Gastroesophageal sphincter (tissue), 4 donors: ENCODE measurements around the gene CDKAL1. TPM values are rescaled to one million over a fixed set of nuclear protein-coding genes. Genes with fewer than 3 reads are reported as not detected.

Source experiments
- ATAC-seq: fragments of 150-250 bp; one replicate; pipeline ENCODE4 v1.9.1; 2016; ENCODE audit warnings: mild to moderate bottlenecking, moderate library complexity
- H3K27ac ChIP-seq, 4 donors: fragments of 200-600 bp; sonication (generic) in 3 of 4; 1 replicate in 3 of 4; 2 replicates in 1 of 4; pipeline ENCODE4 v1.5.1; 2016 to 2019
- H3K27me3 ChIP-seq: fragments of 200-600 bp; sonication (generic); one replicate; pipeline ENCODE4 v1.5.1; 2019
- H3K36me3 ChIP-seq, 2 donors: fragments of 200-600 bp; sonication (generic); one replicate each; pipeline ENCODE4 v1.5.1; 2019; ENCODE audit warnings: control low read depth in 1 of 2
- H3K4me1 ChIP-seq, 3 donors: fragments of 200-600 bp; sonication (generic); 1 replicate in 2 of 3; 2 replicates in 1 of 3; pipeline ENCODE4 v1.5.1; 2016 to 2019; ENCODE audit warnings: control low read depth in 2 of 3
- H3K4me3 ChIP-seq, 2 donors: fragments of 200-600 bp; sonication (generic); one replicate each; pipeline ENCODE4 v1.5.1; 2019; ENCODE audit warnings: mild to moderate bottlenecking in 1 of 2, moderate library complexity in 1 of 2
- H3K9me3 ChIP-seq, 3 donors: fragments of 200-600 bp; sonication (generic); one replicate each; pipeline ENCODE4 v1.5.1; 2017 to 2019; ENCODE audit warnings: control low read depth in 2 of 3
- CTCF ChIP-seq, 4 experiments: fragments of 200-600 bp in 2 of 4; fragments of 450-650 bp in 2 of 4; sonication (generic) in 1 of 4; IDR thresholded peaks; one replicate each; pipeline ENCODE4 v1.5.1; 2017 to 2019; ENCODE audit warnings: antibody characterized with exemption in 4 of 4, mild to moderate bottlenecking in 2 of 4, moderate library complexity in 2 of 4
- EP300 ChIP-seq: sonication (generic); formaldehyde crosslinking; IDR thresholded peaks from one replicate; pipeline ENCODE4 v1.6.1; 2017; ENCODE audit warnings: antibody characterized with exemption, mild to moderate bottlenecking
- POLR2A ChIP-seq, 2 donors: fragments of 450-650 bp; IDR thresholded peaks; one replicate each; pipeline ENCODE4 v1.6.1; 2017; ENCODE audit warnings: antibody characterized with exemption in 2 of 2, mild to moderate bottlenecking in 2 of 2, moderate library complexity in 1 of 2
- POLR2AphosphoS5 ChIP-seq: sonication (generic); formaldehyde crosslinking; IDR thresholded peaks from one replicate; pipeline ENCODE4 v1.6.1; 2017; ENCODE audit warnings: antibody characterized with exemption
- WGBS, 2 donors: methylation state at CpG; one replicate each; pipeline ENCODE4 v1.1.5; 2018; ENCODE audit warnings: low coverage in 1 of 2; 5-methylcytosine and 5-hydroxymethylcytosine counted together
- total RNA-seq, 4 donors: library from RNA; depleted of rRNA; stranded (reverse); fragments of >200 nt; gene quantifications; one replicate each; pipeline ENCODE4 v1.1.0, GENCODE V29; 2016

The CDKAL1 gene
- total RNA-seq, 4 donors from 2014 or later: 10.9 to 17.9 (median 15.0) TPM

DNA sequence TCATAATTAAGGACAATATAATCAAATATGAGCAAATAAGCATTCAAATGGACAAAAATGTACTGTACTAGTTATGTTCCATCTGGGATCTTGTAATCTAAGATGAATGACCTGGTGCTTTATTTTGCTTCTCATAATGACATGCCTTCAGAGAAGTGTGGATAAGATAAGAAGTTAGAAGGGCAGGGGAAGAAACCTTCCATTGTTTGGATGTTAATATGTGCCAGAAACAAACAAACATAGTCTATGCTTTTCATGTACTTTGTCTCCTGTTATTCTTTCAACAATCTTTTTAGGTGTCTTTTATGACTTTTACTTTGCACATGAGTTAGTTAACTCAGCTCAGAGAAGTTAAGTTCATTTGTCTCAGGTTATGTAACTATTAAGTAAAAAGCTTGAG, 547.8 kb downstream of the CDKAL1 start:
- Histone ChIP-seq H3K9me3 (no peaks in the 10 kb centered on the region), H3K4me3 (no peak overlapping the region), H3K27ac (no peak overlapping the region), H3K4me1 (no peaks in the 10 kb centered on the region), H3K36me3 (no peaks in the 10 kb centered on the region), H3K27me3 (no peaks in the 10 kb centered on the region)
- TF ChIP-seq EP300: no peak
- no peak for TF ChIP-seq POLR2A (IDR thresholded peaks at IDR 0.05)
- no peak for TF ChIP-seq CTCF (IDR thresholded peaks at IDR 0.05)
- TF ChIP-seq POLR2AphosphoS5: no peak
- no peak for ATAC-seq

DNA sequence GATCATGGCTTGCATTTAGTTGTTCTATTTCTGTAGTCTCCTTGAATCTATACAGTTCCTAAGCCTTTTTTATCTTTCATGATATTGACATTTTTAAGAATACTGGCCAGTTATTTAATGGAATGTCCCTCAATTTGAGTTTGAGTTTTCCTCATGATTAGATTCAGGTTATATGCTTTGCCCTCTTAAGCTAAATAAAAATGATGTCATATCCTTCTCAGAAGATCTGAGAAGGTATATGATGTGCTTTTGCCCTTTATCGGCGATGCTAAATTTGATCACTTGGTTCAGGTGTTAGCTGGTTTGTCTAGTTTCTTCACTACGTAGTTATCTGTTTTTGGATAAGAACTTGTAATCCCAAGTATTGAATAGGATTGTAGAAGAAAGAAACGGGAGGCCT, 549.5 kb downstream of the CDKAL1 start:
- Histone ChIP-seq H3K4me1 (no peaks in the 10 kb centered on the region), H3K9me3 (no peaks in the 10 kb centered on the region), H3K27ac (no peak overlapping the region), H3K36me3 (no peaks in the 10 kb centered on the region), H3K4me3 (no peak overlapping the region), H3K27me3 (no peaks in the 10 kb centered on the region)
- WGBS, 2 donors: 67 to 72% methylated on average over 4 of the region's 4 CpGs
- no peak for ATAC-seq
- no peak for TF ChIP-seq POLR2A (IDR thresholded peaks at IDR 0.05)
- no peak for TF ChIP-seq CTCF (IDR thresholded peaks at IDR 0.05)
- TF ChIP-seq EP300: no peak
- TF ChIP-seq POLR2AphosphoS5: no peak

DNA sequence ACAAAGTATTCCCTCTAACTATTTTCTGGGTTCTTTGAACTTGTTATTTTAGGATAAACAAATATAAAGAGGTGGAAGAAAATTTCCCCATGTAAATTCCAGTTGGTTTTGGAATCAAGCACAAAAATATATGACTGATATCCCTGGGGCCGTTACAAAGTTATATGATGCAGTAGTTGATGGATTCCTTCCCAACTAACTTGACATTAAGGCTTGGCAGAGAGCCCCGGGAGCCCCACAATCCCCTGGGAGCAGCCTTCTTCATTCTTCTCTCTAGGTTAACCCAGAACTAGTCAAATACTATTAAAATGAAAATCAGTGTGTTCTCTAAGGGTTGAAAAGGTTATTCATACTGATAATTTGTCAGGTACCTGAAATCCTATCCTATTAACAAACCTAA, 550.4 kb downstream of the CDKAL1 start:
- Histone ChIP-seq H3K9me3 (no peaks in the 10 kb centered on the region), H3K27me3 (no peaks in the 10 kb centered on the region), H3K4me3 (no peak overlapping the region), H3K4me1 (no peaks in the 10 kb centered on the region), H3K36me3 (no peaks in the 10 kb centered on the region), H3K27ac (no peak overlapping the region)
- 19% methylated on average over 2 of the region's 2 CpGs; no CpG with 5 or more reads in 1 of the 2 donors for WGBS, 2 donors
- no peak for ATAC-seq
- no peak for TF ChIP-seq CTCF (IDR thresholded peaks at IDR 0.05)
- TF ChIP-seq POLR2AphosphoS5: no peak
- TF ChIP-seq POLR2A (IDR thresholded peaks at IDR 0.05): no peak
- TF ChIP-seq EP300: no peak

DNA sequence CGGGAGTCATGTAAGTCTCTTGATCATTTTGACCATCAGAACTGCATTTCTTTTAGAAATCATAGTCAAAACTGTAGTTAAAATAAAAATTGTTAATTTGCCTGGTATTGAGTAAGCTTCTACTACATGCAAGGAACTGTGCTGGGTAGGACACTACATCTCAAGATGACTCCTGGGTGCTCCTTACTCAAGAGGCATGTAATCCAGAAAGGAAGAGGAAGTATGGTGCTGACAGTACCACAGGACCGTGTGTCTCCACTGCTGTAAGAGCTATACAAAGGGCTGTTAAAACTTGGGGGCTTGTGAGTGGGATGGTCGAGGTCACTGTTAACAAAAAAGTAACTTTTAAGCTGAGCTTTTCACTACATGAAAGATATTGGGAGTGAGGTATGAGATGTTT, 551.0 kb downstream of the CDKAL1 start:
- Histone ChIP-seq H3K9me3 (no peaks in the 10 kb centered on the region), H3K4me3 (no peak overlapping the region), H3K4me1 (no peaks in the 10 kb centered on the region), H3K27ac (no peak overlapping the region), H3K36me3 (no peaks in the 10 kb centered on the region), H3K27me3 (no peaks in the 10 kb centered on the region)
- ATAC-seq: no peak
- 90 to 100% methylated on average over 3 of the region's 3 CpGs for WGBS, 2 donors
- TF ChIP-seq POLR2A (IDR thresholded peaks at IDR 0.05) (no peak), POLR2AphosphoS5 (no peak), CTCF (IDR thresholded peaks at IDR 0.05) (no peak), EP300 (no peak)

GRCh38 chr6:21085643-21086042, 551.4 kb downstream of the CDKAL1 start:
- H3K27ac ChIP-seq: no peak overlapping the region
- ATAC-seq: no peak
- H3K27me3 ChIP-seq: no peaks in the 10 kb centered on the region
- H3K9me3 ChIP-seq: no peaks in the 10 kb centered on the region
- no peaks in the 10 kb centered on the region for H3K36me3 ChIP-seq
- WGBS, 2 donors: 94 to 97% methylated on average over 3 of the region's 3 CpGs
- no peaks in the 10 kb centered on the region for H3K4me1 ChIP-seq
- TF ChIP-seq EP300 (no peak), CTCF (IDR thresholded peaks at IDR 0.05) (no peak), POLR2AphosphoS5 (no peak), POLR2A (IDR thresholded peaks at IDR 0.05) (no peak)
- H3K4me3 ChIP-seq: no peak overlapping the region
